ENCODE measurements around the gene PEX7. TPM values are rescaled to one million over a fixed set of nuclear protein-coding genes. Genes with fewer than 3 reads are reported as not detected.
A peak's percentile ranks its signal among the peaks of the same experiment; 100 is the strongest.

The PEX7 gene
- total RNA-seq, 1 experiment from 2014 or later: 13.6 TPM

- H3K9me2 ChIP-seq (replicated peaks; ENCODE audit: insufficient read depth, low read length): no peaks in the 10 kb centered on the region
- peaks cover 28% of the 10 kb centered on the region for H3K4me1 ChIP-seq (ENCODE audit: low read length)
- no peaks in the 10 kb centered on the region for H3K79me2 ChIP-seq (ENCODE audit: low read length)
- no peaks in the 10 kb centered on the region for H3K9me3 ChIP-seq (ENCODE audit: low read length)
- no peak overlapping the region for H3K4me3 ChIP-seq (ENCODE audit: low read length)
- no peaks in the 10 kb centered on the region for H3K36me3 ChIP-seq (ENCODE audit: insufficient read depth, low read length)
- no peak for DNase-seq
- no peaks in the 10 kb centered on the region for H3K27me3 ChIP-seq (ENCODE audit: low read length)
- H2AFZ ChIP-seq (ENCODE audit: low read length): no peak overlapping the region
- no peak overlapping the region for H3K4me2 ChIP-seq (ENCODE audit: low read depth, low read length, poor library complexity, severe bottlenecking)
- H4K20me1 ChIP-seq (ENCODE audit: insufficient read depth, low read depth, low read length): no peaks in the 10 kb centered on the region
- no peak overlapping the region for H3K27ac ChIP-seq (ENCODE audit: low read length)
- no peak overlapping the region for H3K9ac ChIP-seq (ENCODE audit: low read length)
These were observed 41.4 kb upstream of the PEX7 start for GRCh38 chr6:136780972-136781371.

GRCh38 chr6:136782021-136782770, 40.2 kb upstream of the PEX7 start:
- Histone ChIP-seq H3K36me3 (ENCODE audit: insufficient read depth, low read length) (no peaks in the 10 kb centered on the region), H3K9me2 (replicated peaks; ENCODE audit: insufficient read depth, low read length) (no peaks in the 10 kb centered on the region), H3K4me3 (ENCODE audit: low read length) (no peak overlapping the region), H4K20me1 (ENCODE audit: insufficient read depth, low read depth, low read length) (no peaks in the 10 kb centered on the region), H3K79me2 (ENCODE audit: low read length) (no peaks in the 10 kb centered on the region), H3K27me3 (ENCODE audit: low read length) (no peaks in the 10 kb centered on the region), H3K27ac (ENCODE audit: low read length) (no peak overlapping the region), H3K9me3 (ENCODE audit: low read length) (no peaks in the 10 kb centered on the region), H3K9ac (ENCODE audit: low read length) (no peak overlapping the region), H3K4me2 (ENCODE audit: low read depth, low read length, poor library complexity, severe bottlenecking) (no peak overlapping the region), H3K4me1 (ENCODE audit: low read length) (peaks cover 29% of the 10 kb centered on the region), H2AFZ (ENCODE audit: low read length) (no peak overlapping the region)
- no peak for DNase-seq

GRCh38 chr6:136783021-136783420, 39.4 kb upstream of the PEX7 start:
- Histone ChIP-seq H4K20me1 (ENCODE audit: insufficient read depth, low read depth, low read length) (no peaks in the 10 kb centered on the region), H3K36me3 (ENCODE audit: insufficient read depth, low read length) (no peaks in the 10 kb centered on the region), H3K4me1 (ENCODE audit: low read length) (peaks cover 29% of the 10 kb centered on the region), H3K4me2 (ENCODE audit: low read depth, low read length, poor library complexity, severe bottlenecking) (no peak overlapping the region), H2AFZ (ENCODE audit: low read length) (no peak overlapping the region), H3K9ac (ENCODE audit: low read length) (no peak overlapping the region), H3K27ac (ENCODE audit: low read length) (no peak overlapping the region), H3K79me2 (ENCODE audit: low read length) (no peaks in the 10 kb centered on the region), H3K4me3 (ENCODE audit: low read length) (no peak overlapping the region), H3K27me3 (ENCODE audit: low read length) (no peaks in the 10 kb centered on the region), H3K9me2 (replicated peaks; ENCODE audit: insufficient read depth, low read length) (no peaks in the 10 kb centered on the region), H3K9me3 (ENCODE audit: low read length) (no peaks in the 10 kb centered on the region)
- DNase-seq: no peak

GRCh38 chr6:136783495-136784270, 38.7 kb upstream of the PEX7 start:
- H3K4me3 ChIP-seq (ENCODE audit: low read length): peak overlapping the region; percentile 60

GRCh38 chr6:136784271-136784664, 38.1 kb upstream of the PEX7 start:
- Histone ChIP-seq H3K4me2 (ENCODE audit: low read depth, low read length, poor library complexity, severe bottlenecking) (peak overlapping the region; percentile 87), H3K36me3 (ENCODE audit: insufficient read depth, low read length) (no peaks in the 10 kb centered on the region), H4K20me1 (ENCODE audit: insufficient read depth, low read depth, low read length) (no peaks in the 10 kb centered on the region), H3K4me1 (ENCODE audit: low read length) (peaks cover 29% of the 10 kb centered on the region), H3K9me2 (replicated peaks; ENCODE audit: insufficient read depth, low read length) (no peaks in the 10 kb centered on the region), H3K27ac (ENCODE audit: low read length) (0 out of 2 replicates have a peak overlapping the region, but pooled peaks have one; percentile 18), H3K4me3 (ENCODE audit: low read length) (peak overlapping the region; percentile 60), H3K9ac (ENCODE audit: low read length) (peak overlapping the region; percentile 56), H3K79me2 (ENCODE audit: low read length) (no peaks in the 10 kb centered on the region), H2AFZ (ENCODE audit: low read length) (peak overlapping the region; percentile 94), H3K9me3 (ENCODE audit: low read length) (no peaks in the 10 kb centered on the region), H3K27me3 (ENCODE audit: low read length) (no peaks in the 10 kb centered on the region)
- DNase-seq: no peak

More at GRCh38 chr6:136783495-136784270, 38.7 kb upstream of the PEX7 start:
- H3K9me2 ChIP-seq (replicated peaks; ENCODE audit: insufficient read depth, low read length): no peaks in the 10 kb centered on the region
- H3K4me1 ChIP-seq (ENCODE audit: low read length): peaks cover 29% of the 10 kb centered on the region
- H3K4me2 ChIP-seq (ENCODE audit: low read depth, low read length, poor library complexity, severe bottlenecking): peak overlapping the region; percentile 87
- peak; percentile 93 for DNase-seq
- H3K9ac ChIP-seq (ENCODE audit: low read length): peak overlapping the region; percentile 56
- no peaks in the 10 kb centered on the region for H3K9me3 ChIP-seq (ENCODE audit: low read length)
- H4K20me1 ChIP-seq (ENCODE audit: insufficient read depth, low read depth, low read length): no peaks in the 10 kb centered on the region
- H3K27ac ChIP-seq (ENCODE audit: low read length): 0 out of 2 replicates have a peak overlapping the region, but pooled peaks have one; percentile 18
- no peaks in the 10 kb centered on the region for H3K79me2 ChIP-seq (ENCODE audit: low read length)
- peak overlapping the region; percentile 94 for H2AFZ ChIP-seq (ENCODE audit: low read length)
- no peaks in the 10 kb centered on the region for H3K27me3 ChIP-seq (ENCODE audit: low read length)
- H3K36me3 ChIP-seq (ENCODE audit: insufficient read depth, low read length): no peaks in the 10 kb centered on the region

GRCh38 chr6:136784910-136785746, 37.3 kb upstream of the PEX7 start:
- no peaks in the 10 kb centered on the region for H3K79me2 ChIP-seq (ENCODE audit: low read length)
- H4K20me1 ChIP-seq (ENCODE audit: insufficient read depth, low read depth, low read length): no peaks in the 10 kb centered on the region
- peak overlapping the region; percentile 60 for H3K4me3 ChIP-seq (ENCODE audit: low read length)
- no peak overlapping the region for H3K27ac ChIP-seq (ENCODE audit: low read length)
- no peaks in the 10 kb centered on the region for H3K36me3 ChIP-seq (ENCODE audit: insufficient read depth, low read length)
- H3K4me2 ChIP-seq (ENCODE audit: low read depth, low read length, poor library complexity, severe bottlenecking): peak overlapping the region; percentile 87
- H3K9me2 ChIP-seq (replicated peaks; ENCODE audit: insufficient read depth, low read length): no peaks in the 10 kb centered on the region
- H3K9me3 ChIP-seq (ENCODE audit: low read length): no peaks in the 10 kb centered on the region
- peak; percentile 62 for DNase-seq
- H3K27me3 ChIP-seq (ENCODE audit: low read length): no peaks in the 10 kb centered on the region
- peak overlapping the region; percentile 56 for H3K9ac ChIP-seq (ENCODE audit: low read length)
- peaks cover 29% of the 10 kb centered on the region for H3K4me1 ChIP-seq (ENCODE audit: low read length)
- H2AFZ ChIP-seq (ENCODE audit: low read length): peak overlapping the region; percentile 94; the same call in 1 of the 2 replicates

GRCh38 chr6:136786658-136787057, 35.7 kb upstream of the PEX7 start:
- Histone ChIP-seq H2AFZ (ENCODE audit: low read length) (no peak overlapping the region), H3K4me3 (ENCODE audit: low read length) (no peak overlapping the region), H3K9me3 (ENCODE audit: low read length) (no peaks in the 10 kb centered on the region), H3K4me1 (ENCODE audit: low read length) (peaks cover 37% of the 10 kb centered on the region), H4K20me1 (ENCODE audit: insufficient read depth, low read depth, low read length) (no peaks in the 10 kb centered on the region), H3K4me2 (ENCODE audit: low read depth, low read length, poor library complexity, severe bottlenecking) (no peak overlapping the region), H3K9me2 (replicated peaks; ENCODE audit: insufficient read depth, low read length) (no peaks in the 10 kb centered on the region), H3K36me3 (ENCODE audit: insufficient read depth, low read length) (no peaks in the 10 kb centered on the region), H3K27ac (ENCODE audit: low read length) (no peak overlapping the region), H3K9ac (ENCODE audit: low read length) (no peak overlapping the region), H3K27me3 (ENCODE audit: low read length) (no peaks in the 10 kb centered on the region; the same call in 1 of the 2 replicates), H3K79me2 (ENCODE audit: low read length) (no peaks in the 10 kb centered on the region)
- DNase-seq: no peak

All from Karpas-422 (cell line).